CD4-positive, alpha-beta T cell (primary cell): ENCODE measurements around the gene TDRD5. TPM values are rescaled to one million over a fixed set of nuclear protein-coding genes. Genes with fewer than 3 reads are reported as not detected.

Experiments used
- ATAC-seq: fragments of 200-7000 bp; cut with Tn5 transposase; one replicate; pipeline ENCODE4 v1.10.0; 2022; ENCODE audit warnings: mild to moderate bottlenecking; ENCODE audit not compliant: poor library complexity
- CTCF ChIA-PET: fragments of 350-600 bp; sonication (Branson Sonifier 250); formaldehyde crosslinking; loops from one replicate; lab custom pipeline; 2021; ENCODE audit warnings: antibody characterized with exemption, inconsistent platforms; lab: Charles Lee
- POLR2A ChIA-PET: fragments of 350-600 bp; sonication (Branson Sonifier 250); formaldehyde crosslinking; loops from one replicate; lab custom pipeline; 2021; ENCODE audit warnings: antibody characterized with exemption, inconsistent platforms; lab: Charles Lee
- DNase-seq, 14 experiments: peaks; one replicate each; pipeline ENCODE4 v3.0.0-alpha.2; 2013 to 2020; ENCODE audit warnings: mixed read lengths in 2 of 14
- H3K27ac ChIP-seq, 2 donors: one replicate each; pipeline versions ENCODE4 v1.5.1 to v1.7.0; 2013; ENCODE audit warnings: low read length in 2 of 2, low read depth in 1 of 2, mild to moderate bottlenecking in 1 of 2
- H3K27me3 ChIP-seq, 2 experiments: 1 replicate in 1 of 2; 2 replicates in 1 of 2; pipeline versions ENCODE4 v1.6.1 to v1.7.0; 2013; ENCODE audit warnings: low read length in 2 of 2, control low read depth in 1 of 2, mild to moderate bottlenecking in 1 of 2, moderate library complexity in 1 of 2; ENCODE audit not compliant: insufficient read depth in 2 of 2, control insufficient read depth in 1 of 2
- H3K36me3 ChIP-seq: one replicate; pipeline ENCODE4 v1.6.1; 2013; ENCODE audit warnings: low read length, control low read depth; ENCODE audit not compliant: insufficient read depth
- H3K4me1 ChIP-seq: one replicate; pipeline ENCODE4 v1.6.1; 2013; ENCODE audit warnings: low read length, control low read depth; ENCODE audit not compliant: insufficient read depth
- H3K4me3 ChIP-seq: one replicate; pipeline ENCODE4 v1.5.1; 2013; ENCODE audit warnings: mild to moderate bottlenecking, low read length, moderate library complexity
- H3K9me3 ChIP-seq, 2 experiments: 1 replicate in 1 of 2; 2 replicates in 1 of 2; pipeline versions ENCODE4 v1.6.1 to v1.7.0; 2013; ENCODE audit warnings: low read length in 2 of 2, mild to moderate bottlenecking in 2 of 2, control low read depth in 1 of 2, moderate library complexity in 1 of 2; ENCODE audit not compliant: control insufficient read depth in 1 of 2, insufficient read depth in 1 of 2
- H3K27ac Mint-ChIP-seq: one replicate; pipeline ENCODE4 v1.8.0; 2020; ENCODE audit warnings: mixed read lengths
- H3K27me3 Mint-ChIP-seq: one replicate; pipeline ENCODE4 v1.8.0; 2021; ENCODE audit warnings: mixed read lengths
- H3K36me3 Mint-ChIP-seq: one replicate; pipeline ENCODE4 v1.8.0; 2021; ENCODE audit warnings: low read depth, mixed read lengths
- H3K4me1 Mint-ChIP-seq: one replicate; pipeline ENCODE4 v1.8.0; 2021; ENCODE audit warnings: low read depth, mixed read lengths
- H3K4me3 Mint-ChIP-seq: one replicate; pipeline ENCODE4 v1.8.0; 2020; ENCODE audit warnings: mild to moderate bottlenecking, mixed read lengths
- H3K9me3 Mint-ChIP-seq: one replicate; pipeline ENCODE4 v1.8.0; 2020; ENCODE audit warnings: mixed read lengths
- intact Hi-C, 2 experiments: fragments of 100-400 bp; cut with DNase I in 1 of 2; cut with micrococcal nuclease in 1 of 2; formaldehyde crosslinking; loops; one replicate each; pipeline versions ENCODE4 v1.15.1 to v1.9.0; 2023 to 2025; cut with DNase I, micrococcal nuclease
- total RNA-seq, 174 experiments: library from RNA in 2 of 174; stranded (reverse) in 2 of 174; gene quantifications; one replicate each; pipeline ENCODE4 v1.2.3 and lab custom pipeline; 2021 to 2026
- TF ChIP-seq, protein P1 (sequence below): fragments of 200-600 bp; IDR thresholded peaks from one replicate; pipeline ENCODE4 v1.8.0; 2022; ENCODE audit warnings: antibody characterized with exemption, mild to moderate bottlenecking

TDRD5 gene
- total RNA-seq, 2 experiments from 2014 or later = not detected

DNA sequence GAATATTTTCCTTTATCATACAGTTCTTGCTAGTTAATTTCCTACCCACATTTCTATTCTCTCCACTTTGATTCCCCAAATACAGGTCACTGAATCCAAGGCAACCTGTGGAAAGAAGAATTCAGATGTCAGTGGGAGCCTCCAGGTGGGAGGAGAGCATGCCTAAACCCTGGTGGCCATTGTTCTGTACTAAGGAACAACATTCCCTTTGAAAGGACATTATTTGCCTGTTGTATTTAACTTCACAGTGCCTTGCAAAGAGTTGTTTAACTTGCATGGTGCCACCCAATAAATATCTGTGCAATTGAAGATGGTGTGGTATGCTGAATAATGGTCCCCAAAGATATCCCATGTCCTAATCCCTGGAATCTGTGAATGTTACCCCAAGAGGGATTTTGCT, 37.2 kb upstream of the TDRD5 start:
- CTCF ChIA-PET = no interaction called here
- no peaks in the 10 kb centered on the region for H3K4me1 Mint-ChIP-seq
- Histone ChIP-seq H3K4me1 (no peaks in the 10 kb centered on the region), H3K9me3 (no peaks in the 10 kb centered on the region), H3K27me3 (no peaks in the 10 kb centered on the region), H3K4me3 (no peak overlapping the region), H3K36me3 (no peaks in the 10 kb centered on the region), H3K27ac (no peak overlapping the region)
- DNase-seq = no peak
- H3K27me3 Mint-ChIP-seq = peaks cover 5% of the 10 kb centered on the region
- no peak for ATAC-seq
- no peaks in the 10 kb centered on the region for H3K9me3 Mint-ChIP-seq
- POLR2A ChIA-PET = no interaction called here
- H3K36me3 Mint-ChIP-seq = no peaks in the 10 kb centered on the region
- TF ChIP-seq, protein P1, sequence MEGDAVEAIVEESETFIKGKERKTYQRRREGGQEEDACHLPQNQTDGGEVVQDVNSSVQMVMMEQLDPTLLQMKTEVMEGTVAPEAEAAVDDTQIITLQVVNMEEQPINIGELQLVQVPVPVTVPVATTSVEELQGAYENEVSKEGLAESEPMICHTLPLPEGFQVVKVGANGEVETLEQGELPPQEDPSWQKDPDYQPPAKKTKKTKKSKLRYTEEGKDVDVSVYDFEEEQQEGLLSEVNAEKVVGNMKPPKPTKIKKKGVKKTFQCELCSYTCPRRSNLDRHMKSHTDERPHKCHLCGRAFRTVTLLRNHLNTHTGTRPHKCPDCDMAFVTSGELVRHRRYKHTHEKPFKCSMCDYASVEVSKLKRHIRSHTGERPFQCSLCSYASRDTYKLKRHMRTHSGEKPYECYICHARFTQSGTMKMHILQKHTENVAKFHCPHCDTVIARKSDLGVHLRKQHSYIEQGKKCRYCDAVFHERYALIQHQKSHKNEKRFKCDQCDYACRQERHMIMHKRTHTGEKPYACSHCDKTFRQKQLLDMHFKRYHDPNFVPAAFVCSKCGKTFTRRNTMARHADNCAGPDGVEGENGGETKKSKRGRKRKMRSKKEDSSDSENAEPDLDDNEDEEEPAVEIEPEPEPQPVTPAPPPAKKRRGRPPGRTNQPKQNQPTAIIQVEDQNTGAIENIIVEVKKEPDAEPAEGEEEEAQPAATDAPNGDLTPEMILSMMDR = no peak
- intact Hi-C loops = no loop called here
- no peak overlapping the region for H3K27ac Mint-ChIP-seq
- no peak overlapping the region for H3K4me3 Mint-ChIP-seq

DNA sequence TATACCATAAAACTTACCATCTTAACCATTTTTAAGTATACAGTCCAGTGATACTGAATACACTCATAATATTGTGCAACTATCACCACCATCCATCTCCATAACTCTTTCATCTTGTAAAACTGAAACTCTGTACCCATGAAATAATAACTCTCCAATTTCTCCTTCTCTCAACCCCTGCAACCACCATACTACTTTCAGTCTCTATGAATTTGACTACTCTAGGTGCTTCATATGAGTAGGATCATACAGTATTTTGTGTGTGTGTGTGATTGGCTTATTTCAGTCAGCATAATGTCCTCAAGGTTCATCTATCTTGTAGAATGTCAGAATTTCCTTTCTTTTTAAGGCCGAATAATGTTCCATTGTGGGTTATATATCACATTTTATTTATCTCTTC, 33.6 kb upstream of the TDRD5 start:
- ChIA-PET CTCF (no interaction called here), POLR2A (no interaction called here)
- Histone ChIP-seq H3K27ac (no peak overlapping the region), H3K9me3 (peaks cover 0 to 3% of the 10 kb centered on the region in 2 experiments), H3K4me1 (no peaks in the 10 kb centered on the region), H3K36me3 (no peaks in the 10 kb centered on the region), H3K4me3 (no peak overlapping the region), H3K27me3 (no peaks in the 10 kb centered on the region)
- H3K4me3 Mint-ChIP-seq = no peak overlapping the region
- H3K36me3 Mint-ChIP-seq = no peaks in the 10 kb centered on the region
- no peaks in the 10 kb centered on the region for H3K4me1 Mint-ChIP-seq
- DNase-seq (no peak), ATAC-seq (no peak)
- peaks cover 10% of the 10 kb centered on the region for H3K27me3 Mint-ChIP-seq
- TF ChIP-seq, protein P1 = no peak
- no peak overlapping the region for H3K27ac Mint-ChIP-seq
- intact Hi-C loops = no loop called here
- no peaks in the 10 kb centered on the region for H3K9me3 Mint-ChIP-seq

DNA sequence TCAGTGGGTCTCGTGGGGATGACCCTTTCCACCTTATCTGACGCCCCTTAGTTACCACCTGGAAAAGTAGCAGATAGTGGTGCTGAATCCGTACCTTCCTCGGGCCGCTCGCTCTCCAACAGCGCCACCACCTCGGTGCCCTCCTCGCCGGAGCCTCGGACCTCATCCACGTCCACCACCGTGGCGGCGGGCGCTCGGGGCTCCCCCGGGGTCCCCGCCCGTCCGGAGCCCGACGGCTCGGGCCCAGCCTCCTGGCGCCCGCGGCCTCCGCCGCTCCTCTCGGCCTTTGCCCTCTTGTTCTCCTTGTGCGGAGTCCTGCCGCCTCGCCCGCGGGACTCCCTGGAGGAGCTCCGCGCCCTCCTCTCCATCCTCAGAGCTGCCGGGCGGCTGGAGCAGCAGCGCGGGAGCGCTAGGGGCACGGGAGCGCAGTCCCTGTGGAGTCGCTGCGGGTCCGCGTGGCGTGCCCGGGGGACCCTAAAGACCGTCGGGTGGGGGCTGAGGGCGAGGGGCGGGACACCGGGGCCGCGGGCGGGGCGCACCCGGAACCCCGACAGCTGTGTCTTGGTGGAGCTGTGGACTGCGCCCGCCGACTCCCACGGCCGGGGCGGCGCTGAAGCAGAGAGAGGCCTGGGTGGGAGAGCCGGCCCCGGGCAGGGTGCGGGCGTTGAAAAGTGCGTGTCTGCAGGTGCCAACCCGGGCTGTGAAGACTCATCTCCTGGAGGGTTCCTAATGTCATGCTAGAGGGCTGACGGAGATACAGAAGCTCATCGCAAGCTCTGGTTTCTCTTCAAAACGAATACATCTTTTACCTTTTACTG, 15.9 kb upstream of the TDRD5 start, which contains the start of gene NPHS2:
Gene NPHS2 (minus strand): TSS at position 452 of the 818 bp plus-strand sequence. CDS start 84 bp downstream, at position 368.
- ChIA-PET CTCF (no interaction called here), POLR2A (no interaction called here)
- intact Hi-C loops = no loop called here
- Mint-ChIP-seq H3K9me3 (no peaks in the 10 kb centered on the region), H3K36me3 (no peaks in the 10 kb centered on the region), H3K4me1 (no peaks in the 10 kb centered on the region), H3K4me3 (no peak within 1 kb of the TSS), H3K27ac (no peak within 1 kb of the TSS), H3K27me3 (peaks cover 68% of the 10 kb centered on the region)
- Histone ChIP-seq H3K27ac (no peak within 1 kb of the TSS), H3K27me3 (peaks cover 25 to 46% of the 10 kb centered on the region in 2 experiments), H3K36me3 (no peaks in the 10 kb centered on the region), H3K4me1 (no peaks in the 10 kb centered on the region), H3K4me3 (no peak within 1 kb of the TSS), H3K9me3 (peaks cover 0 to 5% of the 10 kb centered on the region in 2 experiments)
- no peak for DNase-seq
- TF ChIP-seq, protein P1 = no peak
- no peak for ATAC-seq
